Activated effector memory CD4-positive, alpha-beta T cell treated with anti-CD3 and anti-CD28 coated beads, Interleukin-2, amount 50 U/mL, for 16 hours (primary cell): Measurements from ENCODE around the gene CHD5.
"Not testable (repeated sequence)": the region's sequence is repeated elsewhere in the genome, so short reads cannot be mapped to it uniquely, and the experiment has no call there.

Experiments
- DNase-seq: peaks from one replicate; pipeline ENCODE4 v3.0.0-alpha.2; 2020

Gene CHD5

DNA sequence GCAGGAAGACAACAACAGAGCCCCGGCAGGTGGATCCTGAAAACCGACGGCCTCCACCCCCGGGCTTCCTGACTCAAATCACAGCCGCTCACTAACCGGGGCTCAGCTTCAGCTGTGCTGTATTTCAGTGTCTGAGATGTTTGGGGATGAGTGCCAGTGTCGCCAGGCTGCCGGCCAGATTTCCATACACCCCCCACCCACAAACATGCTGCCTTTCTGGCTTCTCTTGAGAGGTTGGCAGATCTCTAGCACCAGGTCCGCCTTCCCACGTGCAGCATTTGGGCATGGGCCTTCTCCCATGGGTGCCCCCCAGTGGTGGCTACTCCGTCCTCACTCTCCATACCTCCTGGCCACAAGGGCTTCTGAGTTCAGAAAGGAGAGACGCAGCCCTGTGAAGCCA lies 99.7 kb downstream of the CHD5 start:
- no peak for DNase-seq

DNA sequence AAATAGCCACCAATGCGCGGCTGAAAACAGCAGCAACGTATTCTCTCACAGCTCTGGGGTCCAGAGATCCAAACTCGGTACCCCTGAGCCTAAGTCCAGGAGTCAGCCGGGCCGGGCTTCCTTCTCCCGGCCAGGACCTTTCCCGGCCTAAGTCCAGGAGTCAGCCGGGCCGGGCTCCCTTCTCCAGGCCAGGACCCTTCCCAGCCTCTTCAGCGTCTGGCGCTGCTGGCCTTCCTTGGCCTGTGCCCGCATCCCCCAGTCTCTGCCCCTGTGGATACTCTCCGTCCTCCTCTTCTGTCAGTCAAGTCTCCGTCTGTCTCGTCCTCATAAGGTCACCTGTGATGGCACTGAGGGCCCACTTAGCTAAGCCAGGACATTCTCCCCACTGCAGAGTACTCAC lies 102.2 kb downstream of the CHD5 start:
- DNase-seq: no peak

DNA sequence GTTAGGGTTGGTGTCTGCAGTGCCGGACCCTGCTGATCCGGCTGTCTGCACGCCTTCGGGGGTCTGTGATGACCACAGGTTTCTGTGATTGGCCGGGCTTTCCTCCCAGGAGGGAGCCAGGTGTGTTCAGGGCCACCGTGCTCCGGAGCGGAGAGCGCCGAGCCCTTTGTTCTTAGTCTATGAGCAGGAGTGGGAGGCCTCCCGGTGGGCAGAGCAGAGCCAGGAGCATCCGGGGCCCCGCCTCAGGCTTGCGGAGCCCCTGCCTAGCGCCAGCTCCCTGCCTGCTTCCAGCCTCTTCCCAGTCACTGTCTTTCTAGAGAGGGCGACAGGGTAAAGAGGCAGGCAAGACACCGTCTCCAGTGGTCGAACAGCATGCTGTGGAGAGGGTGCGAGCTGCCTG lies 102.6 kb downstream of the CHD5 start:
- DNase-seq: no peak

DNA sequence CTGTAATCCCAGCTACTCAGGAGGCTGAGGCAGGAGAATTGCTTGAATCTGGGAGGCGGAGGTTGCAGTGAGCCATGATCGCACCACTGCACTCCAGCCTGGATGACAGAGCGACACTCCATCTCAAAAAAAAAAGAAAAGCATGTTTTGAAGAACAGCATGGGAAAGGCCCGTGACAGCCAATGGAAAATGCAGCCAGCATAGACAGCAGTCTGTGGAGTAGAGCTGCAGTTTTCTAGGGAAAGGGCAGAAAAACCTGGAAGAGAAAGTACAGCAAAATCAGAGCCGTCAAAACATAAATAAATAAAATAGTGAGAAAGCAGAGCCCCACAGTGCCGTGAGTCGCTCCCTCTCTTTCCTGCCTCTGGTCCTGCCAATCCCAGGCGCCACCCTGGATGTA lies 103.1 kb downstream of the CHD5 start:
- not testable (repeated sequence) for DNase-seq

DNA sequence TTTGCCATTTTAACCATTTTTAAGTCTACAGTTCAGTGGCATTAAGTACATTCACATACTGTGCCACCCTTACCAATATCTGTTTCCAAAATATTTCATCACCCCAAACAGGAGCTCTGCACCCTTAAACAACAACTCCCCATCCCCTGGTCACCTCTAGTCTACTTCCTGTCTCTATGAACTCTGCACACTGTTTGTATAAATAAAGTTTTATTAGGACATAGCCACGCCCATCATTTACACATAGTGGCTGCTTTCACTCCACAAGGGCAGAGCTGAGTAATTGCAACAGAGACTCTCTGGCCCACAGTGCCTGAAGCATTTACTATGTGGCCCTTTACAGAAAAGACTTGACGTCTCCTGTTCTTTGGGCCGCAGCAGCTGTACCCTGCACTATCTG lies 104.4 kb downstream of the CHD5 start:
- DNase-seq: no peak

DNA sequence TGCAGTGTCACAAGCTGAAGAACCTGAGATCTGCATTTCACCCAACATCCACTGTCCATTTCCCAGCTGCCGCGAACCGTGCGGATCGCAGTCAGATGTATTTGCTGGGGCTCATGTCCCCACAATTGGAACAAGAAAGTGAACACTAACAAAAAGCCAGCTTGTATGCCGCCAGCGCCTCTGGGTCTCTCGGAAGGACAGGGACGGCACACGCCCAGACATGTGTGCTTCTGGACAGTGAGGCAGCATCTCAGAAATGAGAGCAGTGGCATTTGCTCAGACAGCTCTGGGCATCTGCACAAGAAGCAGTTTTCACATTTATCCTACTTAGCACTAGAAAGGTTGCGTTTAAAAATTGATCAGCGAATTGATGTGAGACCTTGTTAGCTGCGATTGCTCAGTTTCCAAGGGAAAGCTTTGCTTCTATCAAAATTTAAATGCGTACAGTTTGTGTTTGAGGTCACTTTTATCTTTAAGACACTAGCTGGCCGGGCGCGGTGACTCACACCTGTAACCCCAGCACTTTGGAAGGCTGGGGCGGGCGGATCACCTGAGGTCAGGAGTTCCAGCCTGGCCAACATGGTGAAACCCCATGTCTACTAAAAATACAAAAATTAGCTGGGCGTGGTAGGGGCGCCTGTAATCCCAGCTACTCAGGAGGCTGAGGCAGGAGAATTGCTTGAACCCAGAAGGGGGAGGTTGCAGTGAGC lies 105.8 kb downstream of the CHD5 start:
- no peak for DNase-seq

DNA sequence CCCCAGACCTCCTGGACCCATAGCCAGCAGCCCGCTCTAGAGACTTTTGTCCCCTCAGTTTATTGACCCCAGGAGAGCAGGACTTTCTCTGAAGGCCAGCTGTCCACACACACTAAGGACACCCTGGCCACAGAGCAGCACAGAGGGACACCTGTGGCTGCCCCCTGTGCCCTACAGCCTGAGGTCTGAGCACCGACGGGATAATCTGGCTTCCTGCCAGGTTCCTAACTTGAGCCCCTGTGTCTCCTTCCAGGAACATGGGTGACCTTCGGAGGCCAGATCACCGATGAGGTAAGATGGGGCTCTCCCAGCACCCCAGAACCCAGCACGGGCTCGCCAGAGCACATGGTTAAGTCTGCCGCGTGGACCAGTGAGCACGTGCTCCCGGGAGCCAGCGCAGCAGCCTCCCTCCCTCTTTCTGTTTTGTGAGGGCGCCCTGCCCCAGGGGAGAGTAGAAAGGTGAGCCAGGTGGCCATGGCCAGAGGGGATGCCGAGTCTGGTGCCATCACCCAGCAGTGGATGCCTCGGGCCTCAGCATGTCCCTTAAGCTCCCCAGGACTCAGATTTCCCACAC lies 106.6 kb downstream of the CHD5 start:
- DNase-seq: no peak

DNA sequence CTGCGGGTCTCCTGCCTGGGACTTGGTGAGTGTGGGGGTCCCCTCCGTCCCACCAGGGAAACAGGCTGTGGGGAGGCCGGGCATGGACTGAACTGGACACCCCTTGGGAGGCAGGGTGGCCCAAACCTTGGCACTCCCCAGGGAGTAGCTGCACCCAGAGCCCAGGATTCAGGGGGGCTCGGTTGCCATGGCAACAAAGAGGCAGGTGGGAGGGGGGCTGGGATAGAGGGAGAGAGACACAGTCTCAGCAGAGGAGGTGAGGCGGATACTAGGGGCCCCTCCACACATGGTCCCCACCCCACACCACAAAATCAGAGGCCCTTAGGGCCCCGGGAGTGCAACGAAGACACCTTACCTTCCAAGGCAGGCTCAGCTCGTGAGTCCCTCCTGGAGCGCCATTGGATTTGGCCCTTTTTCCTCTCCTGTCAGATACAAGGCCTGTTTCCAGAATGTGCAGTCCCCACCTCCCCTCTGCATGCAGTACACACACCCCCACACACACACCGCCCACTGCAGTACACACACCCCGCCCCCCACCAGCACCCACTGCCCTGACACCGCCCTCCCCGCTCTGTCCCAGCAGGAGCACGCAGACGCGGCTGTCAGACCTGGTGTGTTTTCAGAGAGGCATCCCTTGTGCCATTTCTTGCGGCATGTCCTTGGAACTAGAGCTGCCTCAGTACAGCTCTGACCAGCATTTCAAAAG lies 107.2 kb downstream of the CHD5 start:
- no peak for DNase-seq

DNA sequence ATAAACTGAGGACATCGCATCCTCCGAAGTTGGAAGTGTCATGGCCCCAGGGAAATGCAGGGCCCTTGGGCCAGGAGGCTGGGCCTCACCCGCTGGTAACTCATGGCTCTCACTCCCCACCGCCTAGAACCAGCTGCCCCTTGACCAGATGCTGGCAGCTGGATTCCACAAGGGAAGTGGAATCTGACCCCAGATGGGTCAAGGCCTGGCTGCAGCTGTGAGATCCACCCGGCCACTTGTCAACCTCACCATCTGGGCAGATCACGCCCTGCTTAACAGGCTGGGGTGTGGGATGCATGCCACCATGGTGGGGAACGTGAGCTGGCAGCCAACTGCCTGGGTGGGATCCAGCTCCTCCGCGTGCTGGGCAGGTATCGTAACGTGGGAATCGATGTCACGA lies 108.9 kb downstream of the CHD5 start:
- no peak for DNase-seq

DNA sequence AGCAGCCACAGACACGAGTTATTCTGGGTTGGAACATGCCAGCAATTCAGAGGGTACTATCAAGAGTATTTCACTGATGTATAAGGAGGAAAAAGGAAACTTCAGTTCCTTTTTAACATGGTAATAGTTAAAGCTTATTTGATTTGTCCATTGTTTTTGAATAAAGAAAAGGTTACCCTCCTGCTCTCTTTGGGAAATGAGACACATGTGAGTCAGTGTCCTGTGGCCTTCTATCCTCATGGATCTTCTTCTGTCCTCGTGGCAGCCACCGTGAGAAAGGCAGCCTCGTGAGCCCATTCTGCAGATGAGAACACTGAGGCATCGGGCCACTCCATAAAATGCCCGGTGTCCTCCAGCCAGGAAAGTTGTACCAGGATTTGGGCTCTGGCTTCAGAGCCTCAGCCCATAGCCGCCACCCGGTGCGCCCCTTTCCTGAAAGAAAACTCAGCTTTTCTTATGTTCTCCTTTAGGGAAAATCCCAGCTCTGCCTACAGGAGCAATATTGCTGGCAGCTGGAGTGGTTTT lies 109.6 kb downstream of the CHD5 start:
- no peak for DNase-seq

DNA sequence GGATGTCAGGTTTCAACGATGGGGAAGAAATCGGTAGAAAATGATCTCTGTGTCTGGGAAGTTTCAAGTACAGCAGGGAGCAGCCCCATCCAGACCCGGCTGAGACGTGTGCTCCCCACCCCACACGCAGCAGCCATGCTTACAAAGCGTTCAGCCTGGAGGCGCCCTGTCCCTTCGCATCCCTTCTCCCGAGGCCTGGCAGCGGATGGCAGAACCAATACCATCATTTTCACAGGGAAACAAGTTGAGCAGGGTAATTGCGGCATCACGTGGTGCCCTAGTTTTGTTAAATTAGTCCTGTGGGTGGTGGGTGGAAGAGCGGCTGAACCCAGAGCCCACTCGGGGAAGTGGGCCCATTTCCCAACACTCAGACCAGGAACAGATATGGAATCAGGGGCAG lies 110.5 kb downstream of the CHD5 start:
- no peak for DNase-seq

DNA sequence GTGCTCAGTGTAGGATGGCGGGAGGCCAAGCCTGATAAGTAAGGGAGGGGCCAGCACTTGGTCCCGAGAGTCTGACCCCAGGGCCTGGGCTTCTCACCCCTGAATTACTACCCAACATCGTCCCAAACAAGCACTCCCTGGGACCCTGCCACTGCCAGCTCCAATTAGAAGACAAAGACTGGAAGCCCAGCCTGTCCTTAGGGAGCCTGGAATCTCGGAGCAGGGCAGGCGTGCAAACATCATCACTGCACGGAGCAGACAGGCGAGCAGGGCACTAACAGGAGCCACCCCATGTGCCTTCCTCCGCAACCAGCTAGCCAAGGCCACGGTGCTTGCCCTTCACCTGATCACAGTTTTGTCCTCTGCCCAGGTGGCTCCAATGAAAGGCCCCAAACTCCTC lies 111.2 kb downstream of the CHD5 start:
- DNase-seq: no peak

DNA sequence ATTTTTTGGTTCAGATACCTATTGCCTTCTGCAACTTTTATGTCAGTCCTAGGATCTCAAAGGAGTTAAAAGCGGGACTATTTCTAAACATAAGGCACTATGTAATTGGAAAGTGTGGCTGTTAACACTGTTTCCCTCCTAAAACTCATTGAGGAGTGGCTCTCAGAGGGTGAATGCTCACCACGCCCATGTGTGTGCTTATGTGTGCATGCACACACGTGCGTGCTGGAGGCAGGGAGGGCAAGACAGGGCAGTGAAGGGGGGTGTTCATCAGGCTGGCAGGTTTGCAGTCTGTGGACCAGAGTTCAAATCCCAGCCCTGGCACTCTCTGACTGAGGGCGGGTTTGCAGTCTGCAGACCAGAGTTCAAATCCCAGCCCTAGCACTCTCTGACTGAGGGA lies 112.0 kb downstream of the CHD5 start:
- DNase-seq: no peak

DNA sequence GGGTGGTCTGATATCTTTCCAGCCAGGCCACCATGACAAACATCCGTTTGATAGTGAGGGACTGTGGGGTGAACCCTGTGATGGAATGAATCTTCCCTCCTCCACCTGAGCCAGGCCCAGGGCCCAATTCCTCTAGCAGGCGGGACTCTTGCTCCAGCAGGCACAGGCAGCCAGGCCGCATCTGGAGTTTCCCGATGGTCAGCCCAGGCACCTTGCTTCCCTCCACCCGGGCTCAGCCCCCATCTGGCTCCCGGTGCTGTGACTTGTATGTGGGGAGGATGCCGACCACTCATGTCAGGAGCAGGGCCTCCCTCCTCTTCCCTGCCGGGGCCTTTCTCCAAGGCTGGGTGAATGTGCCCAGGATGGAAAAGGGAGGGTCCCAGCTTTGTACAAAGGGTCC lies 113.4 kb downstream of the CHD5 start:
- no peak for DNase-seq

DNA sequence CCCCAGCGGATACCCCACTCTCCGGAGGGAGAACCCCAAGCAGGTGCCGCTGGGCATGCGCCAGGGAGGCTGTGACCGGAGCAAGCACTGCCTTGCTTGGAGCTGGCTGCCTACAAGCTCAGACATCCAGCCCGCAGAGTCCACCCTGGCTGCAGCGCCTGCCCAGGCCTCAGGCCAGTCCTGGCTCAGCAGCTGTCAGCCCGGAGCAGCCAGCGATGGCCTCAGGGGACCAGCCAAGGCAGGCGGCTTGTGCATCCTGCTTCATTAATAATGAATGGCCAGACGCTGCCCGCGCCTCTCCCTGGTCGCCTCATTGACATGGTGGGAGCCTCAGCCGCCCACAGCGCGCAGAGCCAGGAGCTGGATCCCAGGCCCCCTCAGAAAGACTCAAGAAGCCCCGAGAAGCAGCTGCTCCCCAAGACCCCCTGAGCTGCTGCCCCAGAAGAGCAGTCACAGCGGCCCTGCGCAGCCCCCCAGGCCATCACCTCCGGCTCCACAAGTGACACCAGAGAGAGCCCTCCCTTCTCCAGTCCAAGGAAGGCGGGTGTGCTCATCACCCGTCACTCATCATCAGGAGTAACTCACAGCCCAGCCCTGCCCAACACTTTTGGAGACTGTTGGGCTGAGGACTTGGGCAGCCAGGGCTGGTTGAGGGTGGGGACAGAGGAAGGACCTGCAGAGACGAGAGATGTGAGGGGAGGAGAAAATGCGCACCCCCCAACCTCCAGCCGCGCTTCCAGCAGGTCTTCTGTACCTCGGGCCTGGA lies 114.8 kb downstream of the CHD5 start:
- no peak for DNase-seq

DNA sequence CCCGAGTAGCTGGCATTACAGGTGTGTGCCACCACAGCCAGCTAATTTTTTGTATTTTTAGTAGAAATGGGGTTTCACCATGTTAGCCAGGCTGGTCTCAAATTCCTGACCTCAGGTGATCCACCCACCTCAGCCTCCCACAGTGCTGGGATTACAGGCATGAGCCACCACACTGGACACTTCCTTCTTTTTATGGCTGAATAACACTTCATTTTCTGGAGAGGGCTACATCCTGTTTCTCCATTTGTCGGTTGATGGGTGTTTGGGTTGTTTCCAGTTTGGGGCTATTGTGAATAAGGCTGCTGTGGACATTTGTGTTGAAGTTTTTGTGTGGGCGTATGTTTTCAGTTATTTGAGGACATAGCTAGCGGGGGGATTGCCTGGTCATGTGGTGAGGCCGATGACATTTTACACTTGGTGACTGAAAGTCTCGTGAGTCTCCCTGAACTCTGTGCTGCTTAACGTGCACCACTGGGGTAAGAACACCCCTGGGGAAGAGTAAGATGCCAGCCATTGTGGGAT lies 116.5 kb downstream of the CHD5 start:
- DNase-seq: not testable (repeated sequence)

DNA sequence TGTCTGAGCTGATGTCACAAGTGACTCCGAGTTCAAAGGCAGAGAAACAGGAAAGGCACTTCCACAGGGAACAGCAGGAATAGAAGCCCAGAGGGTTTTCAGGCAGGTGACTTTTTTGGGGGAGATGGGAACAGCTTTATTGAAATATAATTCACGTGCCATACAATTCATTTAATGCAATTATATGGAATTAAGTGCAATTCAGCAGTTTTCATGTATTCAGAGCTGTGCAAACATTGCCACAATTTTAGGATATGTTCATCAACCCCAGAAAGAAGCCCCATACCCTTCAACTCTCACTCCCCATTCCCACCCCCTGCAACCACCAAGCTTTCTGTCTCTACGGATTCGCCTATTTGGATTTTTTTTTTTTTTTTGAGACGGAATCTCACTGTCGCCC lies 117.5 kb downstream of the CHD5 start:
- no peak for DNase-seq

DNA sequence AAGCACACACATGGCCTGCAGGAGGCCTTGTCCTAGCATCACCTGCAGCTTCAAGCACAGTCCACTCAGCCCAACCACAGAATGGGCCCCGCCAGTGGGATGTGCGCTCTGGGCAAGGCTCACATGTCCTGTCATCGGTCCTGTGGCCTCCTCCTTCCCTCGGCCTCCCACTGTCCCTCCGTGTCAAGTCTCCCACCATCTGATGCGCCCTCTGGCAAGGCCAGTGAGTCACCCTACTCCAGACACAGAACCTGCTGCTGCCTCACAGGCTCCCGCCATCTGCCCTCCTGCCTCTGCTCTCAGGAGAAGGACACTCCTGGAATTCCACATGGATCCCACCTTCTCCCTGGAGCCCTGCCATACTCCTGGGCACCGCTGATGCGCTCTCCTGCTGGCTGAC lies 120.3 kb downstream of the CHD5 start:
- DNase-seq: no peak

DNA sequence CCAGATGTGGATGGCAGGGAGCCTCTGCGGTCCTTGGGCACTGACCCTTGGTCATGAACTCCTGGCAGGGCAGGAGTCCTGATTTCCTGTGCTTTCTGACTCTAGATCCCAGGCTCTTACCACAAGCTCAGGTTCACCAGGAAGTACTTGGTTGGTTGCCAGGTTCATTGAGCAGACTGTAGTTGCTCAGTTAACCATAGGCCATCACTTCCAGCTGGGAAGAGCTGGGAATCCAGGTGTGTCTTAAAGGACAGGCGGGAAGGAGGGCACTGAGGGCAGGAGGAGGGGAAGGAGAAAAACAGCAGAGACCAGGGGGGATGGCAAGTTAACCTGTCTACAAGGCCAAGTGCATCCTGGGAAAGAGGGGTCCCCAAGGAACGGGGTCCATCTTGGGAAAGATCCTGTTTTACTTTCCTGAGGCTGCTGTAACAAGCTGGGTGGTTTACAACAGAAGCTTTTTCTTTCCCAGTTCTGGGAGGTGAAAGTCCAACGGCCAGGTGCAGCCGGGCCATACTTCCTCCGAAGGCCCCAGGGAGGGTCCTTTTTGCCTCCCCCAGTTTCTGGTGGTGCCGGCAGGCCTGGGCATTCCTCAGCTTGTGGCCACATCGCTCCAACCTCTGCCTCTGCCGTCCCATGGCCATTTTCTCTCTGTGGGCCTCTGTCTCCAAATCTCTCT lies 122.8 kb downstream of the CHD5 start:
- no peak for DNase-seq

DNA sequence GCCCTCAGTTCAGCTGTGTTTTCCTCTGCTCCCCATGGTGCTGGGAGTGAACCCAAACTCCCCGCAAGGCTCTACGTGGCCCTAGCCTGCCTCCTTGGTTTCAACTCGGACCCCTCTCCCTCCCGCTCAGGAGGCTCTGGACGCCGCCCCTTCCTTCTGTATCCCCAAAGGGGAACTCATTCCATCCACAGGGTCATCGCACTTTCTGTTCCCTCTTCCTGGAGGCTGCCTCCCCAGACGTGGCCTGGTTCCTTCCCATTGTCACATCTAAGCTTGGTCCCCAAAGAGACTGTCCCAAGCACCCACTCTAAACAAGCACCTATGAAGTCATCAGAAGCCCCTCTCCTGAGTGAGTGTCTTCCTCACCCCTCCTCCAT lies 123.6 kb downstream of the CHD5 start:
- no peak for DNase-seq

DNA sequence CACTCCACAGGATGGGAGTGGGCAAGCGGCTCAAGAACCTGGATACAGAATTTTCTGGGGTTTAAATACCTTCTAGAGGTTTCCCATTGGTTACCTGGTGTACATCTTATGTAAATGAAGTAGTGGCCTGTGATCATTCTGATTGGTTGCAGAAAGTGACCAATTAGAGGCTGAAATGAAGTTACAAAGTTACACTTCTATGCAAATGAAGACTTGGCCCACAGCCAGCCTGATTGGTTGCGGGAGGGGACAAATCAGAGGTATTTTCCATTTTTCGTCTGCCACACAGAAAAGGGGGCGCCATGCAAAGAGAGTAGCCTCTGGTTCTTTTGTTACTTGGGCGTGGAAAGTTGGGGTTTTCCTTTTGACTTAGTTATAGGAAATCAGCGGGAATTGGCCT lies 125.5 kb downstream of the CHD5 start:
- no peak for DNase-seq

DNA sequence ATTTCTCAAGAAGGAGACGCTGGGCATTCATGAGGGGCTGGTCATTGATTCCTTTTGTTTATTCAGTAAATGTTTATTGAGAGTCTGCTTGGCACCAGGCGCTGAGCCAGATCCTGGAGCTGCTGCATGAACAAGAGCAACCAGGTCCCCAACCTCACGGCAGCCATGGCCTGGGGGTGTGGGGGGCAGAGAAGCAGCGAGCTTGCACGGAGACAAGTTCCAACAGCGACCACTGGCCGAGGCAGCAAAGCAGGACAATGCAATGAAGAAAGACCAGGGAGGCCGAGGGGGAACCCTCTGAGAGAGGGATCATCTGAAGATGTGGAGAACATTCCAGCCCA lies 126.9 kb downstream of the CHD5 start:
- no peak for DNase-seq
